ENCODE measurements around the gene NCCRP1.

The NCCRP1 gene

GRCh38 chr19:39171479-39172465 lies 25.0 kb upstream of the NCCRP1 start:
- peaks cover 39 to 44% of the 10 kb centered on the region in 2 donors for H3K36me3 ChIP-seq (replicated peaks in 1 of 2; ENCODE audit: control insufficient read depth in 2 of 2, insufficient read depth in 2 of 2, low read length in 2 of 2)
- H3K4ac ChIP-seq (ENCODE audit: low read length): no peak overlapping the region
- no peaks in the 10 kb centered on the region for H3K27me3 ChIP-seq (ENCODE audit: control insufficient read depth in 3 of 3, insufficient read depth in 3 of 3, low read depth in 1 of 3, low read length in 3 of 3)
- no peak overlapping the region for H2BK120ac ChIP-seq (ENCODE audit: low read depth, low read length)
- H2AFZ ChIP-seq (ENCODE audit: low read length): no peak overlapping the region
- no peak for DNase-seq (ENCODE audit: low spot score)
- H3K9ac ChIP-seq (ENCODE audit: low read depth, low read length, poor library complexity): peak overlapping the region; percentile 4
- peaks cover 0 to 4% of the 10 kb centered on the region in 2 donors for H3K4me1 ChIP-seq (ENCODE audit: control insufficient read depth in 2 of 2, insufficient read depth in 1 of 2, low read depth in 1 of 2, low read length in 2 of 2)
- H3K9me3 ChIP-seq (replicated peaks in 1 of 2; ENCODE audit: control insufficient read depth in 2 of 2, insufficient read depth in 1 of 2, low read depth in 1 of 2, low read length in 2 of 2): no peaks in the 10 kb centered on the region
- H3K18ac ChIP-seq (ENCODE audit: low read length): peak overlapping the region; percentile 17
- no peak overlapping the region for H2BK15ac ChIP-seq (ENCODE audit: low read length)
- H3K14ac ChIP-seq (ENCODE audit: low read length): peak overlapping the region; percentile 56
- H4K8ac ChIP-seq (ENCODE audit: low read depth, low read length): no peak overlapping the region
- WGBS, 2 donors (ENCODE audit: extremely low coverage in 2 of 2, insufficient read length in 2 of 2, insufficient replicate concordance in 1 of 2): no CpG with 5 or more reads among the region's 27 CpGs
- no peak overlapping the region for H3K23ac ChIP-seq (ENCODE audit: low read depth, low read length, poor library complexity)
- no peak overlapping the region for H2AK5ac ChIP-seq (ENCODE audit: low read depth, low read length)
- H2BK5ac ChIP-seq (ENCODE audit: low read length): no peak overlapping the region
- peak overlapping the region; percentile 18 for H3K4me2 ChIP-seq (ENCODE audit: insufficient read depth, low read length, poor library complexity, severe bottlenecking)
- H2BK12ac ChIP-seq (ENCODE audit: low read length): no peak overlapping the region
- H4K91ac ChIP-seq (ENCODE audit: low read depth, low read length, poor library complexity): no peak overlapping the region
- peaks cover 6% of the 10 kb centered on the region for H3K79me1 ChIP-seq (ENCODE audit: low read depth, low read length)
- H3K4me3 ChIP-seq (ENCODE audit: low read length in 2 of 2): no peak overlapping the region
- H3K27ac ChIP-seq (replicated peaks; ENCODE audit: low read length): no peak overlapping the region

GRCh38 chr19:39172700-39173501 lies 23.9 kb upstream of the NCCRP1 start:
- no peak overlapping the region for H3K14ac ChIP-seq (ENCODE audit: low read length)
- H3K23ac ChIP-seq (ENCODE audit: low read depth, low read length, poor library complexity): no peak overlapping the region
- H4K8ac ChIP-seq (ENCODE audit: low read depth, low read length): no peak overlapping the region
- no peaks in the 10 kb centered on the region for H3K9me3 ChIP-seq (replicated peaks in 1 of 2; ENCODE audit: control insufficient read depth in 2 of 2, insufficient read depth in 1 of 2, low read depth in 1 of 2, low read length in 2 of 2)
- no peak overlapping the region for H2BK5ac ChIP-seq (ENCODE audit: low read length)
- no peak overlapping the region for H3K18ac ChIP-seq (ENCODE audit: low read length)
- no peaks in the 10 kb centered on the region for H3K27me3 ChIP-seq (ENCODE audit: control insufficient read depth in 3 of 3, insufficient read depth in 3 of 3, low read depth in 1 of 3, low read length in 3 of 3)
- H2BK12ac ChIP-seq (ENCODE audit: low read length): no peak overlapping the region
- H3K4me2 ChIP-seq (ENCODE audit: insufficient read depth, low read length, poor library complexity, severe bottlenecking): no peak overlapping the region
- WGBS, 2 donors (ENCODE audit: extremely low coverage in 2 of 2, insufficient read length in 2 of 2, insufficient replicate concordance in 1 of 2): no CpG with 5 or more reads among the region's 45 CpGs
- H3K4me1 ChIP-seq (ENCODE audit: control insufficient read depth in 2 of 2, insufficient read depth in 1 of 2, low read depth in 1 of 2, low read length in 2 of 2): peaks cover 0 to 4% of the 10 kb centered on the region in 2 donors
- no peak overlapping the region for H2BK120ac ChIP-seq (ENCODE audit: low read depth, low read length)
- H2BK15ac ChIP-seq (ENCODE audit: low read length): no peak overlapping the region
- no peak for DNase-seq (ENCODE audit: low spot score)
- peaks cover 44 to 55% of the 10 kb centered on the region in 2 donors for H3K36me3 ChIP-seq (replicated peaks in 1 of 2; ENCODE audit: control insufficient read depth in 2 of 2, insufficient read depth in 2 of 2, low read length in 2 of 2)
- H2AK5ac ChIP-seq (ENCODE audit: low read depth, low read length): no peak overlapping the region
- H3K27ac ChIP-seq (replicated peaks; ENCODE audit: low read length): no peak overlapping the region
- peak overlapping the region in 1 of 2 donors; percentile 48 for H3K4me3 ChIP-seq (ENCODE audit: low read length in 2 of 2)
- no peak overlapping the region for H3K9ac ChIP-seq (ENCODE audit: low read depth, low read length, poor library complexity)
- H4K91ac ChIP-seq (ENCODE audit: low read depth, low read length, poor library complexity): no peak overlapping the region
- H2AFZ ChIP-seq (ENCODE audit: low read length): no peak overlapping the region
- peaks cover 7% of the 10 kb centered on the region for H3K79me1 ChIP-seq (ENCODE audit: low read depth, low read length)
- no peak overlapping the region for H3K4ac ChIP-seq (ENCODE audit: low read length)

GRCh38 chr19:39173502-39173991 lies 23.2 kb upstream of the NCCRP1 start:
- Histone ChIP-seq H2AFZ (ENCODE audit: low read length) (no peak overlapping the region), H4K8ac (ENCODE audit: low read depth, low read length) (no peak overlapping the region), H3K27me3 (ENCODE audit: control insufficient read depth in 3 of 3, insufficient read depth in 3 of 3, low read depth in 1 of 3, low read length in 3 of 3) (no peaks in the 10 kb centered on the region), H3K18ac (ENCODE audit: low read length) (no peak overlapping the region), H2AK5ac (ENCODE audit: low read depth, low read length) (no peak overlapping the region), H4K91ac (ENCODE audit: low read depth, low read length, poor library complexity) (no peak overlapping the region), H2BK120ac (ENCODE audit: low read depth, low read length) (no peak overlapping the region), H3K4ac (ENCODE audit: low read length) (no peak overlapping the region), H3K4me2 (ENCODE audit: insufficient read depth, low read length, poor library complexity, severe bottlenecking) (no peak overlapping the region), H3K23ac (ENCODE audit: low read depth, low read length, poor library complexity) (no peak overlapping the region), H3K4me3 (ENCODE audit: low read length in 2 of 2) (no peak overlapping the region), H3K4me1 (ENCODE audit: control insufficient read depth in 2 of 2, insufficient read depth in 1 of 2, low read depth in 1 of 2, low read length in 2 of 2) (peaks cover 0 to 4% of the 10 kb centered on the region in 2 donors), H2BK12ac (ENCODE audit: low read length) (no peak overlapping the region), H3K36me3 (replicated peaks in 1 of 2; ENCODE audit: control insufficient read depth in 2 of 2, insufficient read depth in 2 of 2, low read length in 2 of 2) (peaks cover 48 to 61% of the 10 kb centered on the region in 2 donors), H3K14ac (ENCODE audit: low read length) (no peak overlapping the region), H2BK5ac (ENCODE audit: low read length) (no peak overlapping the region), H3K27ac (replicated peaks; ENCODE audit: low read length) (no peak overlapping the region), H3K9me3 (replicated peaks in 1 of 2; ENCODE audit: control insufficient read depth in 2 of 2, insufficient read depth in 1 of 2, low read depth in 1 of 2, low read length in 2 of 2) (no peaks in the 10 kb centered on the region), H3K79me1 (ENCODE audit: low read depth, low read length) (peaks cover 8% of the 10 kb centered on the region), H3K9ac (ENCODE audit: low read depth, low read length, poor library complexity) (no peak overlapping the region), H2BK15ac (ENCODE audit: low read length) (no peak overlapping the region)
- no peak for DNase-seq (ENCODE audit: low spot score)
- WGBS, 2 donors (ENCODE audit: extremely low coverage in 2 of 2, insufficient read length in 2 of 2, insufficient replicate concordance in 1 of 2): no CpG with 5 or more reads among the region's 25 CpGs

Data from neuronal stem cell (in vitro differentiated cells).